ENCODE results near the gene MUC5B. TPM values are rescaled to one million over a fixed set of nuclear protein-coding genes. Genes with fewer than 3 reads are reported as not detected.

The MUC5B gene
- total RNA-seq, 4 donors from 2014 or later = 0.22 to 0.61 (median 0.29) TPM; not detected in 1

DNA sequence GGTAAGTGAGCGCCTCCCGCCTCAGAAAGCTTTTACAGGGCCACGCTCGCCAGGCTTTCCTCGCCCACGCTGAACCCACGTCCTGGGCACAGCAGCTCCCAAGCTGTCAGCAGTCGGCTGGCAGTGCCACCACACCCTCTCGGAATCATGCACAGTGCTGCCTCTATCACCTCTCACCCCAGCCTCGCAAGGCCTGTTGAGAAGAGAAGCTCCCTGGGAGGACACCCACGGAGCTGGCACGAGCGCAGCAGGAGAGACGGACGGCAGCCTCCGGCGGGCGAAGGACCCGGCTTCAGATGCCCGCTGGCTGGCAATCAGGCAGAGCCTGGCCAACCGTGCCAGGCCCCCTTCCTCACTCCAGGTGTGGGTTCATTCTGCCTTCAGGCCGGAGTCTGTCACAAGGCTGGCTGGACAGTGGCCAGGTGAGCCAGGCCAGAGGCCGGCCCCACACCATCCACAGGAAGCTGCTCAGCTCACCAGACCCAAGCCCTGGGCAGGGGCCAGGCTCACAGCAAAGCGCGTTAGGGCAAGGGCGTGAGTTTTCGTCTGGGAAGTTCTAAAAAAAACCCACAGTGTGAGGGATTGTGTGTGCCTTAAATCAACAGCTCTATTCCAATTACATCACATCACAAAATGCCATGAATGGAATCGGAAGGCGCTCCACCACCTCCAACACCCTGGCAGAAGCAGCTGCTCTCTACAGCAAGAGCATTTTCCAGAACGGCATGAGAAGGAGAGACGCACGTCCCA lies 53.4 kb downstream of the MUC5B start:
- TF ChIP-seq, protein P1, sequence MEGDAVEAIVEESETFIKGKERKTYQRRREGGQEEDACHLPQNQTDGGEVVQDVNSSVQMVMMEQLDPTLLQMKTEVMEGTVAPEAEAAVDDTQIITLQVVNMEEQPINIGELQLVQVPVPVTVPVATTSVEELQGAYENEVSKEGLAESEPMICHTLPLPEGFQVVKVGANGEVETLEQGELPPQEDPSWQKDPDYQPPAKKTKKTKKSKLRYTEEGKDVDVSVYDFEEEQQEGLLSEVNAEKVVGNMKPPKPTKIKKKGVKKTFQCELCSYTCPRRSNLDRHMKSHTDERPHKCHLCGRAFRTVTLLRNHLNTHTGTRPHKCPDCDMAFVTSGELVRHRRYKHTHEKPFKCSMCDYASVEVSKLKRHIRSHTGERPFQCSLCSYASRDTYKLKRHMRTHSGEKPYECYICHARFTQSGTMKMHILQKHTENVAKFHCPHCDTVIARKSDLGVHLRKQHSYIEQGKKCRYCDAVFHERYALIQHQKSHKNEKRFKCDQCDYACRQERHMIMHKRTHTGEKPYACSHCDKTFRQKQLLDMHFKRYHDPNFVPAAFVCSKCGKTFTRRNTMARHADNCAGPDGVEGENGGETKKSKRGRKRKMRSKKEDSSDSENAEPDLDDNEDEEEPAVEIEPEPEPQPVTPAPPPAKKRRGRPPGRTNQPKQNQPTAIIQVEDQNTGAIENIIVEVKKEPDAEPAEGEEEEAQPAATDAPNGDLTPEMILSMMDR (IDR thresholded peaks at IDR 0.05) = no peak
- TF ChIP-seq POLR2A (IDR thresholded peaks at IDR 0.05) = no peak
- no peak overlapping the region for H3K4me3 ChIP-seq (ENCODE audit: low read depth, poor library complexity, severe bottlenecking)
- WGBS, 2 donors = 70 to 85% methylated on average over 22 to 30 of the region's 32 CpGs
- no peak for DNase-seq (ENCODE audit: low spot score in 2 of 2)
- intact Hi-C loops (cut with DNase I; ENCODE audit: low total_unique reads) = no loop called here

DNA sequence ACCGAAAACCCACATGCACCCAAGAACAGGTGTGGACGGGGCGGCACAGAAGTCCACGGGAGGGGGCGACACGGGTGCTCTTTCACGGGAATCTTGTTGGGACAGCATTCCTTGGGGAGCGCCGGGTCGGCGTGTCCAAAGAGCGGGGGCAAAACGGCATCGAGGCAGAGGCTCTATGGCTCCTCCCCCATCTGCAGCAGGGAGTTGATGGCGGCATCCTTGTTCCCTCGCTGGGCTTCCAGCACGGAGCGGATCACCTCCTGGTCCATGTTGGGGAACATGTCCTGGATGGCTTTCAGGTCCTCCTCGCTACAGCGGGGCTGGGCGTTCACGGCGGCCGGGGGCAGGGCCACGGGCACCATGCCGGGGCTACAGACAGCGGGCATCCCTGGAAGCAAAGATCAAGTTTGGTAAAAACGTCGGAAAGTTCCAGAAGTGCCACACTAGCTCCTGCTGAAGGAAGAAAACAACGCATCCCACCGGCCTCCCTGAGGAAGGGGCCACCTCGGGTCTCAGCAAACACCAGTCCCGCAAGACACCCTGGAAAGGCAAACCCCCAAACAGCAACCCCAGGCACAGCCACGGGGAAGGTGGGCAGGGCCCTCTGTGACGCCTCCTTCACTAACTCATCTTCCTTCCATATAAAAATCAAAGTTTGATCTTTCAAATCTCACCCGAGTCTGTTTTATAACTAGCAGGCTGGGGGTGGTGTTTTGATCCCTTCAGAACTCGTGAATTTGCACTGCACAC lies 54.2 kb downstream of the MUC5B start:
- H3K4me3 ChIP-seq (ENCODE audit: low read depth, poor library complexity, severe bottlenecking) = no peak overlapping the region
- WGBS, 2 donors = 88 to 90% methylated on average over 37 of the region's 37 CpGs
- intact Hi-C loops (cut with DNase I; ENCODE audit: low total_unique reads) = no loop called here
- TF ChIP-seq POLR2A (IDR thresholded peaks at IDR 0.05) = no peak
- TF ChIP-seq, protein P1 (IDR thresholded peaks at IDR 0.05) = no peak
- DNase-seq (ENCODE audit: low spot score in 2 of 2) = no peak

DNA sequence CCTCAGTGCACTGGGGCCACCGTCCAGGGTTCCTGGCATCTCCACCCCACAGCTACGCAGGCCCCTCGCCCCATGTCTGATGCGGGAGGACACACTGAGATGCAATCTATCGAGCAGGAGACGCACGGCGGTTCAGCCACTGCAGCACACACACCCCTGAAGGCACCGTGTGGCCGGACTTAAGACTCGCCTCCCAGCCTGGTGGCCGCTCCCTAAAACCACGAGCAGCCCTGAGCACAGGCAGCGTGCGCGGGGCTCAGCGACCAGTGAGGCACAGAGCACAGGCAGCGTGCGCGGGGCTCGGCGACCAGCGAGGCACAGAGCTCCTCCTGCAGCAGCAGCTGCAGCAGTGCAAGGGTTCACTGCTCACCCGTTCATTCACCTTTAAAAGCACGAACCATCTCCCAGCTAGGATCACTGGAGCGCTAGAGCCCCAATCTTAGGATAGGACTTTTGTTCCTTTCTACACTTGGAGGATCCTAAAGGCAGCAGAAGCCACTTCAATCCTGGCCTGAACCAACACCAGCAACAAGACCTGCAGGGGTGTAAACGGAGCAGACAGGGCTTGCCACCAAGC lies 55.2 kb downstream of the MUC5B start:
- WGBS, 2 donors = 91% methylated on average over 27 of the region's 27 CpGs
- no peak for DNase-seq (ENCODE audit: low spot score in 2 of 2)
- intact Hi-C loops (cut with DNase I; ENCODE audit: low total_unique reads) = no loop called here
- no peak overlapping the region for H3K4me3 ChIP-seq (ENCODE audit: low read depth, poor library complexity, severe bottlenecking)
- TF ChIP-seq, protein P1 (IDR thresholded peaks at IDR 0.05) = no peak
- no peak for TF ChIP-seq POLR2A (IDR thresholded peaks at IDR 0.05)

DNA sequence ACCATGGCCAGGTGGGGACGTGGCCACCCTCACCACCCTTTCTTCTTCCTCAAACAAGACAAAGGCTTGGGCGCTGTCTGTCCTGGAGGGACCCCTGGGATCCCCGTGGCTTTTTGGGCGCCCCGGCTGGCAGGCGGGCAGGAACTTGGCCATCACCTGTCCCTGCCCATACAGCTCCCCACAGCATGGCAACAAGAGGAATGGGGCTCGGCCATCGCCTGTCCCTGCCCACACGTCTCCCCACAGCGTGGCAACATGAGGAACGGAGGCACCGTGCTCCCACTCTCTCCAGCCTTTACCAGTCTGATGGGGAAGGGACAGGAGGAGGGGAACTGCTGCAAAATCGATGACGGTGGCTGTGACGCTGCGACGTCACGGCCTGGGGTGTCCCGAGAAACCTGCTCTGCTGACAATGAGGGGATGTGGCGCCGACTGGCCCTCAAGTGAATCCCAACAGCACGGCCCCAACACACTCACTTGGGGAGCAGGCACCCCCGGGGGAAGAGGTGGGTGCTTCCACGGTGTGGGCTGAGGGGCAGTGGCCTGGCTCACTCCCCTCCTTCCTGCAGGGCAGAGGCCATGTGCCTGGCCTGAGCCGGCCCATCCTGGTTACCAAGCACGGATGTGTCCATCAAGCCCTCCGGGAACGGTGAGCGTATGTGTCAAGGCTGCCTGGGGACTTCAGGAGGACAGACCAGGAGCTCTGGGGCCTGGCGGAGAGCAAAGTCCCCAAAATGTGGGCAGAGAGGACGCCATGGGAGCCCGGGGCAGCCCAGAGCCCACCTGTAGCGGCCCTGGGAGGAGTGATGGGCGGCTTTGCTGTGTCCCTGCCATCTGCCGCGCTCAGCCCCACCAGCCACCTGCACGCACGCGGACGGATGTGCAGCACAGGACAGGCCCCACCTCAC lies 56.2 kb downstream of the MUC5B start:
- TF ChIP-seq, protein P1 (IDR thresholded peaks at IDR 0.05) = no peak
- TF ChIP-seq POLR2A (IDR thresholded peaks at IDR 0.05) = no peak
- intact Hi-C loops (cut with DNase I; ENCODE audit: low total_unique reads) = no loop called here
- no peak for DNase-seq (ENCODE audit: low spot score in 2 of 2)
- no peak overlapping the region for H3K4me3 ChIP-seq (ENCODE audit: low read depth, poor library complexity, severe bottlenecking)
- WGBS, 2 donors = 94 to 96% methylated on average over 39 to 40 of the region's 40 CpGs

DNA sequence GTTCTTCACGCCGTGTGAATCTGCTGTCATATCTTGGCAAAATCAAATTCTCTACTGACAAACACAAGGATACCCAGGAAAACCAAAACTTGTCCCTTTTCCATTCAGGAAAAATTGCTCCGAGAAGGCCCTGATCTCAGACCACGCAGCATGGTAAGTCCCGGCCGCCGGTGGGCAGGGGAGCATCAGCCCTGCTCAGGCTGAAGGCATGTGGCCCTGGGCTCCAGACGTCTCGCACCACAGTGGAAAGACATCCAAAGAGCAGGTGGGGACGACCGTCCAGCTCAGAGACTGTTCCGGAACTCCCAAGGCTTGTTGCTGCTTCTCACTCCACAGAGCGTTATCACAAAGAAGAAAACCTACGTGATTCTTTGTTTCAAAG lies 56.8 kb downstream of the MUC5B start:
- DNase-seq (ENCODE audit: low spot score in 2 of 2) = no peak
- H3K4me3 ChIP-seq (ENCODE audit: low read depth, poor library complexity, severe bottlenecking) = no peak overlapping the region
- 94 to 95% methylated on average over 12 to 14 of the region's 14 CpGs for WGBS, 2 donors
- intact Hi-C loops (cut with DNase I; ENCODE audit: low total_unique reads) = loop anchor here (10.0 kb wide), 1 partner anchor 225 kb away; no protein-coding TSS in a partner anchor
- TF ChIP-seq, protein P1 (IDR thresholded peaks at IDR 0.05) = no peak
- no peak for TF ChIP-seq POLR2A (IDR thresholded peaks at IDR 0.05)
